ENCODE results near the gene ERGIC2. TPM values are rescaled to one million over a fixed set of nuclear protein-coding genes. Genes with fewer than 3 reads are reported as not detected.
A peak's percentile ranks its signal among the peaks of the same experiment; 100 is the strongest.

Gene ERGIC2
- total and polyA plus RNA-seq, 10 of the 15 experiments (the other 5 are each of a cell fraction or from before 2014, with no cell fraction given), result 26.1 to 181 (median 83.9) TPM

DNA sequence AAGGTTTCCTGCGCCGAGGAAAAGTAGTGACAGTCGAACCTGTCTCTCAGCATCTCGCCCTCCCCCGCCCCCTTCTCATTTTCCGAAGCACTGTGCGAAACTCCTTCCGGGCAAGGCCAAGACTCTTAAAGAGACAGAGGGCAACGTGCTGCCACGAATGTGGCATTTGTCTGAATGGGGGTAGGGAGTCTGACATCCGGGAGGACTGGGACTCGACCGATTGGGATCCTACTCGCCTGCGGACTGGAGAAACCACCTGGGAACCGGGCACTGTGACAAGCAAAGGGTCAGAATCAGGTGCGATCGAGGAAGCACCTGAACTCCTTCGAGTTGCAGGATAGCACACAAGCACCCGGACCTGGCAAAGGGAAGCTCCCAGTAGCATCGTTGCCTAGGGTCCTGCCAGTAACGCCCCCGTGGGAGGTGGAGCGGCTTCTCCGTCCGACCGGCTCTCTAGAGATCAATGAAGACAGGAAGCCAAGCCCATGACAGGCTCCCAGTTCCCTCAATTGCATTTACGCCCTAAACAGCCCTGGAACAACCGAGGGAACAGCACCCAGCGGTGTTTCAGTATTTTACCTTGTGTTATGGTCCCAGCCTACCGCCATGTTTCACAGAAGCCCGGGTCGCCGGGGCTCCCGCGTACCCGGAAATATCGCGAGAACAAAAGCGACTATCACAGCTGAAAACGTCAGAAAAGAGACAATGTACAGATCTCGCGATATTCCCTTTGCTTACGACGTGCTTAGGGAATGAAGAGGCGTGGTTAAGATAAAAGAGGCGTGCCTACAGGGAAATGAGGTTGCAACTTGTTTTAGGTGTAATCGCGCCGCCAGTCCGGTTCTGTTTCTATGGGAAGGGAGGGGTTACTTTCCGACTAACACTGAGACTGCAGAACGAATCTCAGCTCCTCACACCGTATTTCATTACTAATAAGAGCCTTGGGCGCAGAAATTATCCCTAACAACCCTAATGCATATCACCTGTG is at the start of gene ERGIC2 (continued):
- TF ChIP-seq, protein P1, sequence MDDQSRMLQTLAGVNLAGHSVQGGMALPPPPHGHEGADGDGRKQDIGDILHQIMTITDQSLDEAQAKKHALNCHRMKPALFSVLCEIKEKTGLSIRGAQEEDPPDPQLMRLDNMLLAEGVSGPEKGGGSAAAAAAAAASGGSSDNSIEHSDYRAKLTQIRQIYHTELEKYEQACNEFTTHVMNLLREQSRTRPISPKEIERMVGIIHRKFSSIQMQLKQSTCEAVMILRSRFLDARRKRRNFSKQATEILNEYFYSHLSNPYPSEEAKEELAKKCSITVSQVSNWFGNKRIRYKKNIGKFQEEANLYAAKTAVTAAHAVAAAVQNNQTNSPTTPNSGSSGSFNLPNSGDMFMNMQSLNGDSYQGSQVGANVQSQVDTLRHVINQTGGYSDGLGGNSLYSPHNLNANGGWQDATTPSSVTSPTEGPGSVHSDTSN (IDR thresholded peaks at IDR 0.05; ENCODE audit: insufficient replicate concordance, low read depth, low read length), result no peak
- TF ChIP-seq EGR1 (IDR thresholded peaks at IDR 0.05; ENCODE audit: borderline replicate concordance in 1 of 2, low read depth in 2 of 2, low read length in 2 of 2), result peak; percentile 8 to 9; a peak in 1 of 3 replicates
- TF ChIP-seq PAX5 (IDR thresholded peaks at IDR 0.05; ENCODE audit: borderline replicate concordance, low read depth, low read length), result no peak
- TF ChIP-seq SP1 (IDR thresholded peaks at IDR 0.05; ENCODE audit: low read depth, low read length), result no peak
- TF ChIP-seq NR2F1 (conservative IDR thresholded peaks at IDR 0.05), result no peak
- no peak for TF ChIP-seq ZSCAN29 (IDR thresholded peaks at IDR 0.05)
- no peak for TF ChIP-seq NFYB (IDR thresholded peaks at IDR 0.05; ENCODE audit: insufficient read depth, low read depth, low read length)
- 0 out of 2 replicates have a peak, but pooled peaks have one; percentile 32 for TF ChIP-seq SMARCA5 (IDR thresholded peaks at IDR 0.05)
- peak; percentile 27; the same call in 1 of the 2 replicates for TF ChIP-seq NBN (IDR thresholded peaks at IDR 0.05)
- TF ChIP-seq BRCA1 (IDR thresholded peaks at IDR 0.05; ENCODE audit: low read depth, low read length), result peak; percentile 96
- no peak for TF ChIP-seq BCL11A (IDR thresholded peaks at IDR 0.05; ENCODE audit: low read depth, low read length)
- no peak for TF ChIP-seq ZZZ3 (IDR thresholded peaks at IDR 0.05; ENCODE audit: control insufficient read depth, insufficient read length, low read depth)
- TF ChIP-seq, protein P2, sequence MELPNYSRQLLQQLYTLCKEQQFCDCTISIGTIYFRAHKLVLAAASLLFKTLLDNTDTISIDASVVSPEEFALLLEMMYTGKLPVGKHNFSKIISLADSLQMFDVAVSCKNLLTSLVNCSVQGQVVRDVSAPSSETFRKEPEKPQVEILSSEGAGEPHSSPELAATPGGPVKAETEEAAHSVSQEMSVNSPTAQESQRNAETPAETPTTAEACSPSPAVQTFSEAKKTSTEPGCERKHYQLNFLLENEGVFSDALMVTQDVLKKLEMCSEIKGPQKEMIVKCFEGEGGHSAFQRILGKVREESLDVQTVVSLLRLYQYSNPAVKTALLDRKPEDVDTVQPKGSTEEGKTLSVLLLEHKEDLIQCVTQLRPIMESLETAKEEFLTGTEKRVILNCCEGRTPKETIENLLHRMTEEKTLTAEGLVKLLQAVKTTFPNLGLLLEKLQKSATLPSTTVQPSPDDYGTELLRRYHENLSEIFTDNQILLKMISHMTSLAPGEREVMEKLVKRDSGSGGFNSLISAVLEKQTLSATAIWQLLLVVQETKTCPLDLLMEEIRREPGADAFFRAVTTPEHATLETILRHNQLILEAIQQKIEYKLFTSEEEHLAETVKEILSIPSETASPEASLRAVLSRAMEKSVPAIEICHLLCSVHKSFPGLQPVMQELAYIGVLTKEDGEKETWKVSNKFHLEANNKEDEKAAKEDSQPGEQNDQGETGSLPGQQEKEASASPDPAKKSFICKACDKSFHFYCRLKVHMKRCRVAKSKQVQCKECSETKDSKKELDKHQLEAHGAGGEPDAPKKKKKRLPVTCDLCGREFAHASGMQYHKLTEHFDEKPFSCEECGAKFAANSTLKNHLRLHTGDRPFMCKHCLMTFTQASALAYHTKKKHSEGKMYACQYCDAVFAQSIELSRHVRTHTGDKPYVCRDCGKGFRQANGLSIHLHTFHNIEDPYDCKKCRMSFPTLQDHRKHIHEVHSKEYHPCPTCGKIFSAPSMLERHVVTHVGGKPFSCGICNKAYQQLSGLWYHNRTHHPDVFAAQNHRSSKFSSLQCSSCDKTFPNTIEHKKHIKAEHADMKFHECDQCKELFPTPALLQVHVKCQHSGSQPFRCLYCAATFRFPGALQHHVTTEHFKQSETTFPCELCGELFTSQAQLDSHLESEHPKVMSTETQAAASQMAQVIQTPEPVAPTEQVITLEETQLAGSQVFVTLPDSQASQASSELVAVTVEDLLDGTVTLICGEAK (IDR thresholded peaks at IDR 0.05; ENCODE audit: borderline replicate concordance), result peak; percentile 44; the same call in 1 of the 2 replicates
- TF ChIP-seq HCFC1 (IDR thresholded peaks at IDR 0.05; ENCODE audit: low read length), result peak; percentile 61
- TF ChIP-seq SUZ12 (IDR thresholded peaks at IDR 0.05; ENCODE audit: unreplicated experiment), result no peak
- TF ChIP-seq POLR2A (IDR thresholded peaks at IDR 0.05; ENCODE audit: low read depth, low read length), result peak; percentile 62
- TF ChIP-seq SPI1 (IDR thresholded peaks at IDR 0.05; ENCODE audit: borderline replicate concordance, insufficient read depth, low read depth, low read length), result no peak
- peak; percentile 27; the same call in 1 of the 2 replicates for TF ChIP-seq FOXM1 (IDR thresholded peaks at IDR 0.05; ENCODE audit: low read depth, low read length)
- no peak for TF ChIP-seq NRF1 (conservative IDR thresholded peaks at IDR 0.05; ENCODE audit: low read depth, low read length)
- TF ChIP-seq, protein P3, sequence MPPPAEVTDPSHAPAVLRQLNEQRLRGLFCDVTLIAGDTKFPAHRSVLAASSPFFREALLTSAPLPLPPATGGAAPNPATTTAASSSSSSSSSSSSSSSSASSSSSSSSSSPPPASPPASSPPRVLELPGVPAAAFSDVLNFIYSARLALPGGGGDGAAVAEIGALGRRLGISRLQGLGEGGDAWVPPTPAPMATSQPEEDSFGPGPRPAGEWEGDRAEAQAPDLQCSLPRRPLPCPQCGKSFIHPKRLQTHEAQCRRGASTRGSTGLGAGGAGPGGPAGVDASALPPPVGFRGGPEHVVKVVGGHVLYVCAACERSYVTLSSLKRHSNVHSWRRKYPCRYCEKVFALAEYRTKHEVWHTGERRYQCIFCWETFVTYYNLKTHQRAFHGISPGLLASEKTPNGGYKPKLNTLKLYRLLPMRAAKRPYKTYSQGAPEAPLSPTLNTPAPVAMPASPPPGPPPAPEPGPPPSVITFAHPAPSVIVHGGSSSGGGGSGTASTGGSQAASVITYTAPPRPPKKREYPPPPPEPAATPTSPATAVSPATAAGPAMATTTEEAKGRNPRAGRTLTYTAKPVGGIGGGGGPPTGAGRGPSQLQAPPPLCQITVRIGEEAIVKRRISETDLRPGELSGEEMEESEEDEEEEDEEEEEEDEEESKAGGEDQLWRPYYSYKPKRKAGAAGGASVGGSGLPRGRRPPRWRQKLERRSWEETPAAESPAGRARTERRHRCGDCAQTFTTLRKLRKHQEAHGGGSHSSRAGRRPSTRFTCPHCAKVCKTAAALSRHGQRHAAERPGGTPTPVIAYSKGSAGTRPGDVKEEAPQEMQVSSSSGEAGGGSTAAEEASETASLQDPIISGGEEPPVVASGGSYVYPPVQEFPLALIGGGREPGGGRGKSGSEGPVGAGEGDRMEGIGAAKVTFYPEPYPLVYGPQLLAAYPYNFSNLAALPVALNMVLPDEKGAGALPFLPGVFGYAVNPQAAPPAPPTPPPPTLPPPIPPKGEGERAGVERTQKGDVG (CRISPR knock-in tag; IDR thresholded peaks at IDR 0.05), result no peak
- no peak for TF ChIP-seq FOS (IDR thresholded peaks at IDR 0.05; ENCODE audit: borderline replicate concordance, extremely low read depth, insufficient read length)
- TF ChIP-seq MTA3 (IDR thresholded peaks at IDR 0.05; ENCODE audit: borderline replicate concordance, low read length), result no peak

All from GM12878 (cell line).